NCI-H1417 (cell line): Measurements from ENCODE around the gene TIMM8A.
"Not testable (repeated sequence)": the region's sequence is repeated elsewhere in the genome, so short reads cannot be mapped to it uniquely, and the experiment has no call there.

Source experiments
- DNase-seq, 3 experiments: peaks; one replicate each; lab custom pipeline; 2025; lab: John Stamatoyannopoulos, UW

The TIMM8A gene

DNA sequence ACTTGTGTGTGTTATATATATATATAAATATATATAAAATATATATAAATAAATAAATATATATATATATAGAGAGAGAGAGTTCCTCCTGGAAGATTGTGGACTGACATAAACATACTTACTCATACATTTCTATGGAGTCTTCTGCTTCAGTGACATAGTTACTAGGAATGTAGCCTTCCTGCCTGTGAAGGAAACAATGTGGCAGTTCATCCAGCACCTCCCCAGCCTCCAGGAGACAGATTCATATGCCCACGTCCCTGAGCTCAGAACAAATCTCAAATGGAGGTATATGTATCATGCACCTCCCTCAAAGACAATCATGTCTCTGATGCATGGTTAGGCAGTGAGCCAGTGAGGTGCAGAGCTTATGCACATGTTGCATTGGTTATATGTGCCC lies 11.4 kb upstream of the TIMM8A start:
- no peak for DNase-seq

DNA sequence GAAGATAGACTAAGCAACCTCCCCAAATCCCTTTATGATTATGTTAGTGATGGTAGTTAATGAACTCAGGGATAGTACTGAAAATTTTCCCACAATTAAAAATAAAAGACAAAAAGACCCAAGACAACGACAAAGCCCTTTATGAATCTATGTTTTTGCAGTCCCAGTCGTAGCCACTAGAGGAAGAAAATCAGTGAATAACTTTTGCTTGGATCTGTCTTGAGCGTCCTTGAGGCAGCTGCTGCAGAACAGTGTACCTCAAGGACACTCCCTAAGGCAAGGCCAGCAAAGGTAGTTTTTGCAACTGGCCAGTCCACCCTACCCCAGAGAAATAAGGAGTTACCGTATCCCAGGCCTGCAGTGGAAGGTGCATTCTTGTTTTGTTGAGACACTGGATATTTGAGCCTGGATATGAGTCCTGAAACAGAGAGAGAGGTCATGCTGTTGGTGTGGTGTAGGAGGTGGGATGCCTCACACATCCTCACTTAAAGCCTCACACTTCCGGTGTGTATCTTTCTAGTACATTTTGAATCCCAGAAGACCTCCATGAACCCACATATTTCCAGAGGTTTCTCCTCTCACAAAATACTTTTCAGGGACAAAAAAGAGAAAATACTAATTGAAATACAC lies 8.7 kb upstream of the TIMM8A start:
- DNase-seq: peak in 1 of 3 experiments; percentile 6

DNA sequence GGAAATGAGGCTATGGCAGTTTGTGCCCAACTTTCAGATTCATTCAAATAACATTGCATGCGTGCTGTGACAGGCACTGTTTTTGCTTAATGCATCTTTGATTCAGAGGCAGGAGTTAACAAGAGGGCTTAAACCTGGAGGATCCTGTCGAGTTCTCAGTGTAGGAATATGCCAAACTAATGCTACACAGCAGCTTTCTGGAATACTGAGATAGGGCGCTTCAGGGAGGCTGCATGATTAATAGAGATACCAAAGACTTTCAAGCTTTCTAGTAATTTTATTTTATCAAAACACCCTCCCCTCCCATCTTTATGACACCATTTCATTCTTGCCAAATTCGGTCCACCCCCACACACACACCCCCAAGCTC lies 636 bp upstream of the TIMM8A start:
- DNase-seq: no peak

DNA sequence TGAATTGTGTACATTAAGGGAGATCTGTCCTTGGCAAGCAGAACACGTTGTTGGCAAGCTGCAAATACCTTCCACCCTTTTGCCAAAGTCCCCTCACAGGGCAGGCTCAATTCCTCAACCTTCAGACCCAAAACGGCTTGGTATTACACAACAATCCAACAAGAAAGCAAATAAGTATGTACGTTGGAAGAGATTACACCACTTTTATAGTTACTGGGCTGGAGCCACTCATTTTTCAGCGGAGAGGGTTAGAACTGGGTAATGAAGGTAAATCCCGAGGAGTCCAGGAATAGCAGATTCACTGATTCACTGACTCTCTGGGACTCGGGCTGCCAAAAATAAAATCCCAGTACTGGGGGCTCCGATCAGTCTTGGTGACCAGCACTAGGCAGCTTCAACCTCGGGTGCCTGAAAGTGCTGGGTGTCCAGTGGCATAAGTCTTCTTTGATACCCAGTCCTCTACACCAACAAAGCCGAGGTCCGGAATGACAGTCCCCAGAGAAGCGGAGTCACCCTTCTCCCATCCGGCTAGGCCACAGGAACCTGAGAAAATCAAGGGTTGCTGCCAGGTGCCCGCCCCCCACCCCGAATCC lies 587 bp downstream of the TIMM8A start:
- no peak for DNase-seq

DNA sequence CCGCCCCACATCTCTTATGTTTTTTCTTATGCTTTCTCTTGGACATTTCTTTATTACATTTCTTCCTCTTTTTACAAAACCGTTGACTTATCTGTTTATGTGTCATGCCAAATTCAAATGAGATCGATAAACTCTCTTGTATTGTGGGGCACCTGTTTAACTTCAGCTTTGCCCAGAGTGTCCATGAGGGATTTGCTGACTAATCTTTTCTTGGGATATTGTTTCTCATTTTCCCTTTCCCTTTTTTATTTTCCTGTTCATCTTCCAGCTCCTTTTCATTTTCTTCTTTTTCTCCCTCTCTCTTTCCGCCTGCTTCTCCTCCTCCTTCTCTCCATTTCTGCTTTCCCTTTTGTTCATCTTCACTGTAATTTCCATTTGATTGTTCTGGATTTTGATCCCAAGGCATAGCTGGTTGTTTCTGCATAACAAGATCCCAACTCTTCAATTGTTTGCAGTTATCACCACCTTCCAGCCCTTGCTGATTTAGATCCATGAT lies 10.7 kb downstream of the TIMM8A start:
- no peak for DNase-seq

DNA sequence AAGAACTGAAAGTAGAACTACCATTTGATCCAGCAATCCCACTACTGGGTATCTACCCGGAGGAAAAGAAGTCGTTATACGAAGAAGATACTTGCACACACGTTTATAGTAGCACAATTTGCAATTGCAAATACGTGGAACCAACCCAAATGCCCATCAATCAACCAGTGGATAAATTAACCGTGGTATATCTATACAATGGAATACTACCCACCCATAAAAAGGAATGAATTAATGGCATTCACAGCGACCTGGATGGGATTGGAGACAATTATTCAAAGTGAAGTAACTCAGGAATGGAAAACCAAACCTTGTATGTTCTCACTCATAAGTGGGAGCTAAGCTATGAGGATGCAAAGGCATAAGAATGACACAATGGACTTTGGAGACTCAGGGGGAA lies 14.2 kb downstream of the TIMM8A start:
- DNase-seq: not testable (repeated sequence)

DNA sequence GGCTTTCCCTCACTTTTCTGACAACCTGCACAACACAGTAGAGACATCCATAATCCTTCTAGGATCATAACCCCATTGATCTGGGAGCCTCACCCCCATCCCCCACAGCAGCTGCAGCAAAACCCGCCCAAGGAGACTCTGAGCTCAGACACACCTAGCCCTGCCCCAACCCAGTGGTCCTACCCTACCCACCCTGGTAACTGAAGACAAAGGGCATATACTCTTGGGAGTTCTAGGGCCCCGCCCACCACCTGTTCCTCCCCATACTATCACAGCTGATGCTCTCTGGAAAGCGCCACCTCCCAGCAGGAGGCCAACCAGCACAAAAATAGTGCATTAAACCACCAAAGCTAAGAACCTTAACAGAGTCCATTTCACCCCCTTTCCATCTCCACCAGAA lies 21.9 kb downstream of the TIMM8A start:
- DNase-seq: peak in 2 of 3 experiments; percentile 2 to 3

DNA sequence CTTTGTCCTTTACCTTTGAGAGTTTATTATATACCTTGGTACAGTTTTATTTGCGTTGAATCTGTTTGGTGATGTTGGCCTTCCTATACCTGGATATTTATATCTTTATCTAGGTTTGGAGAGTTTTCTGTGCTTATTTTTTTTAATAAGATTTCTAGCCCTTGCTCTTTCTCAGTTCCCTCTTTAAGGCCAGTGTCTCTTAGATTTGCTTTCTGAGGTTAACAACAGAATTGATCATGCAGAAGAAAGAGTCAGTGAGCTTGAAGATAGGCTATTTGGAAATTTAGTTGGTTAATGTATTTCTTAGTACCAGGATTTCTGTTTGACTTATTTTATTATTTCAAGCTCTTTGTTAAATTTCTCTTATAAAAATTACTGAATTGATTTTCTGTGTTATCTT lies 44.8 kb downstream of the TIMM8A start:
- no peak for DNase-seq
